HCT116 (cell line): ENCODE data around the gene RHNO1. TPM values are rescaled to one million over a fixed set of nuclear protein-coding genes. Genes with fewer than 3 reads are reported as not detected.

ENCODE experiments used
- ATAC-seq: fragments of 200-7000 bp; cut with Tn5 transposase; 2 replicates; pipeline ENCODE4 v1.9.1; 2020; ENCODE audit warnings: mild to moderate bottlenecking, moderate library complexity
- BruUV-seq: library from RNA; stranded (reverse); fragments of 400-500 nt; replicated peaks from 2 replicates; lab custom pipeline; 2021; lab: Mats Ljungman, UMichigan
- CTCF ChIA-PET: fragments of 300-600 bp; sonication (Branson Sonifier 250); formaldehyde crosslinking; loops from one replicate; lab custom pipeline; 2021; ENCODE audit warnings: antibody characterized with exemption; lab: Charles Lee
- POLR2A ChIA-PET: fragments of 300-600, 350-600 bp; sonication (Branson Sonifier 250); formaldehyde crosslinking; loops from one replicate; lab custom pipeline; 2021; ENCODE audit warnings: antibody characterized with exemption; lab: Charles Lee
- RAD21 ChIA-PET, 2 experiments: fragments of 300-600 bp; sonication (Branson Sonifier 250); formaldehyde crosslinking; loops; one replicate each; lab custom pipeline; 2023; ENCODE audit warnings: low total read pairs in 2 of 2; ENCODE audit not compliant: uncharacterized antibody in 2 of 2, unreplicated experiment in 2 of 2, low non-redundant PET in 1 of 2; lab: Charles Lee
- DNase-seq: peaks from one replicate; pipeline ENCODE4 v3.0.0-alpha.2; 2010; ENCODE audit warnings: low read depth, low spot score
- H2AFZ ChIP-seq: fragments of 200-600 bp; shearing (Covaris generic), sonication (generic); 2 replicates; pipeline ENCODE4 v1.6.1; 2017; ENCODE audit warnings: low read depth, mixed run types, mixed read lengths, antibody characterized with exemption, low read length; ENCODE audit not compliant: poor library complexity, severe bottlenecking
- H3K27ac ChIP-seq: 2 replicates; pipeline ENCODE4 v1.5.1; 2012; ENCODE audit warnings: low read depth, low read length
- H3K27me3 ChIP-seq: fragments of 200-600 bp; sonication (generic); 2 replicates; pipeline ENCODE4 v1.6.1; 2016; ENCODE audit warnings: mixed run types, low read length, mixed read lengths; ENCODE audit not compliant: insufficient read depth
- H3K36me3 ChIP-seq, 2 experiments: fragments of 200-500 bp in 1 of 2; fragments of 200-600 bp in 1 of 2; sonication (Bioruptor generic) in 1 of 2; sonication (generic) in 1 of 2; 2 replicates each; pipeline versions ENCODE4 v1.5.1 to v1.6.1; 2014 to 2016; ENCODE audit warnings: low read length in 2 of 2, inconsistent platforms in 1 of 2, mixed read lengths in 1 of 2, mixed run types in 1 of 2; ENCODE audit not compliant: insufficient read depth in 2 of 2, control insufficient read depth in 1 of 2
- H3K4me1 ChIP-seq, 2 experiments: fragments of 200-600 bp in 1 of 2; sonication (generic) in 1 of 2; 2 replicates each; pipeline versions ENCODE4 v1.5.1 to v1.6.1; 2012 to 2017; ENCODE audit warnings: low read length in 2 of 2, inconsistent platforms in 1 of 2, mild to moderate bottlenecking in 1 of 2, mixed read lengths in 1 of 2, mixed run types in 1 of 2, moderate library complexity in 1 of 2; ENCODE audit not compliant: insufficient read depth in 2 of 2, control insufficient read depth in 1 of 2
- H3K4me2 ChIP-seq: fragments of 200-600 bp; sonication (generic); 2 replicates; pipeline ENCODE4 v1.6.1; 2017; ENCODE audit warnings: mixed run types, low read length, mixed read lengths
- H3K4me3 ChIP-seq, 2 experiments: fragments of 200-600 bp in 1 of 2; sonication (generic) in 1 of 2; replicated peaks in 1 of 2; 2 replicates each; pipeline ENCODE4 v1.5.1; 2011 to 2016; ENCODE audit warnings: low read length in 2 of 2, control low read depth in 1 of 2, low read depth in 1 of 2, mild to moderate bottlenecking in 1 of 2, mixed read lengths in 1 of 2, mixed run types in 1 of 2
- H3K79me2 ChIP-seq: fragments of 200-600 bp; sonication (generic); 2 replicates; pipeline ENCODE4 v1.6.1; 2017; ENCODE audit warnings: mild to moderate bottlenecking, mixed run types, low read length, moderate library complexity, mixed read lengths; ENCODE audit not compliant: insufficient read depth
- H3K9ac ChIP-seq: fragments of 200-600 bp; sonication (generic); 2 replicates; pipeline ENCODE4 v1.6.1; 2016; ENCODE audit warnings: low read length, mixed read lengths
- H3K9me2 ChIP-seq: fragments of 200-600 bp; sonication (generic), shearing (Covaris generic); 2 replicates; pipeline ENCODE4 v1.6.1; 2017; ENCODE audit warnings: mixed run types, mild to moderate bottlenecking, moderate library complexity; ENCODE audit not compliant: insufficient read depth
- H3K9me3 ChIP-seq, 2 experiments: fragments of 200-500 bp in 1 of 2; fragments of 200-600 bp in 1 of 2; sonication (Bioruptor generic) in 1 of 2; sonication (generic) in 1 of 2; 2 replicates each; pipeline ENCODE4 v1.6.1; 2014 to 2017; ENCODE audit warnings: low read length in 2 of 2, mixed read lengths in 2 of 2, inconsistent platforms in 1 of 2, low read depth in 1 of 2, mild to moderate bottlenecking in 1 of 2, mixed run types in 1 of 2, moderate library complexity in 1 of 2; ENCODE audit not compliant: control insufficient read depth in 1 of 2, insufficient read depth in 1 of 2
- H4K20me1 ChIP-seq: fragments of 200-600 bp; sonication (generic), shearing (Covaris generic); 2 replicates; pipeline ENCODE4 v1.6.1; 2017; ENCODE audit warnings: mixed run types, mild to moderate bottlenecking, moderate library complexity; ENCODE audit not compliant: insufficient read depth
- ATF3 ChIP-seq: IDR thresholded peaks from 2 replicates; pipeline ENCODE4 v1.6.1; 2012
- CBX3 ChIP-seq: IDR thresholded peaks from 2 replicates; pipeline ENCODE4 v1.6.1; 2012; ENCODE audit warnings: low read depth
- CEBPB ChIP-seq: IDR thresholded peaks from 2 replicates; pipeline ENCODE4 v1.6.1; 2012; ENCODE audit warnings: low read depth
- EGR1 ChIP-seq: IDR thresholded peaks from 2 replicates; pipeline ENCODE4 v1.6.1; 2012; ENCODE audit warnings: low read depth
- EZH2phosphoT487 ChIP-seq: fragments of 200-600 bp; IDR thresholded peaks from 2 replicates; pipeline ENCODE4 v1.6.1; 2018; ENCODE audit warnings: antibody characterized with exemption, borderline replicate concordance
- FOSL1 ChIP-seq: IDR thresholded peaks from 2 replicates; pipeline ENCODE4 v1.6.1; 2012; ENCODE audit warnings: low read depth
- JUND ChIP-seq: IDR thresholded peaks from 2 replicates; pipeline ENCODE4 v1.6.1; 2012
- POLR2AphosphoS5 ChIP-seq: IDR thresholded peaks from 2 replicates; pipeline ENCODE4 v1.6.1; 2011; ENCODE audit warnings: mild to moderate bottlenecking, low read depth, low read length, moderate library complexity
- RAD21 ChIP-seq: IDR thresholded peaks from 2 replicates; pipeline ENCODE4 v1.6.1; 2012; ENCODE audit warnings: low read depth, mild to moderate bottlenecking
- SIN3A ChIP-seq: IDR thresholded peaks from 2 replicates; pipeline ENCODE4 v1.6.1; 2012; ENCODE audit warnings: low read depth
- TCF7L2 ChIP-seq: IDR thresholded peaks from 2 replicates; pipeline ENCODE4 v1.7.0; 2011; ENCODE audit warnings: borderline replicate concordance, inconsistent platforms; ENCODE audit not compliant: insufficient read depth, insufficient read length; ENCODE audit errors: extremely low read depth
- ZBTB33 ChIP-seq: IDR thresholded peaks from 2 replicates; pipeline ENCODE4 v1.6.1; 2011; ENCODE audit warnings: mild to moderate bottlenecking, low read length, moderate library complexity; ENCODE audit not compliant: insufficient replicate concordance; ENCODE audit errors: extremely low read depth
- ZNF274 ChIP-seq: fragments of 200-500 bp; sonication (Bioruptor generic); IDR thresholded peaks from 2 replicates; pipeline ENCODE4 v1.6.1; 2014; ENCODE audit warnings: mild to moderate bottlenecking, low read depth, low read length, inconsistent platforms
- intact Hi-C: fragments of 100-400 bp; cut with micrococcal nuclease; formaldehyde crosslinking; loops from 2 replicates; pipeline ENCODE4 v1.10.0; 2022
- total RNA-seq: library from RNA; stranded (reverse); gene quantifications from one replicate; pipeline ENCODE4 v1.2.1, GENCODE V29; 2021; ENCODE audit not compliant: unreplicated experiment
- TF ChIP-seq, protein P1 (sequence below): IDR thresholded peaks from 2 replicates; pipeline ENCODE4 v1.6.1; 2012; ENCODE audit warnings: low read depth

Gene RHNO1
- total RNA-seq, 1 experiment from 2014 or later: 29.7 TPM

GRCh38 chr12:2855546-2855945 lies 21.5 kb upstream of the RHNO1 start:
- intact Hi-C loops: no loop called here
- Histone ChIP-seq H3K27me3 (no peaks in the 10 kb centered on the region), H3K9me2 (no peaks in the 10 kb centered on the region), H3K4me3 (no peak overlapping the region), H4K20me1 (no peaks in the 10 kb centered on the region), H3K79me2 (no peaks in the 10 kb centered on the region), H3K36me3 (peaks cover 19 to 21% of the 10 kb centered on the region in 2 experiments; a peak in 3 of 4 replicates), H3K4me2 (no peak overlapping the region), H3K9ac (no peak overlapping the region), H3K9me3 (no peaks in the 10 kb centered on the region), H3K27ac (no peak overlapping the region), H2AFZ (no peak overlapping the region), H3K4me1 (peaks cover 0 to 3% of the 10 kb centered on the region in 2 experiments; a peak in 2 of 4 replicates)
- TF ChIP-seq POLR2AphosphoS5 (no peak), ATF3 (no peak), TCF7L2 (no peak)
- CTCF ChIA-PET: interaction anchor here (0.6 kb wide), 1 partner anchor 263 kb away, joined by 3 read pairs; no protein-coding TSS in a partner anchor
- POLR2A ChIA-PET: no interaction called here
- no peak for DNase-seq
- BruUV-seq: no TSS peak
- ATAC-seq: no peak
- RAD21 ChIA-PET: no interaction called here

GRCh38 chr12:2856051-2856450 lies 21.0 kb upstream of the RHNO1 start:
- POLR2A ChIA-PET: no interaction called here
- Histone ChIP-seq H3K9me3 (no peaks in the 10 kb centered on the region), H3K79me2 (no peaks in the 10 kb centered on the region), H4K20me1 (no peaks in the 10 kb centered on the region), H3K27ac (no peak overlapping the region), H3K9me2 (no peaks in the 10 kb centered on the region), H3K4me3 (no peak overlapping the region), H2AFZ (no peak overlapping the region), H3K4me2 (no peak overlapping the region), H3K27me3 (no peaks in the 10 kb centered on the region), H3K4me1 (peaks cover 0 to 3% of the 10 kb centered on the region in 2 experiments; a peak in 2 of 4 replicates), H3K9ac (no peak overlapping the region), H3K36me3 (peaks cover 20 to 21% of the 10 kb centered on the region in 2 experiments; a peak in 3 of 4 replicates)
- ATAC-seq (no peak), DNase-seq (no peak)
- CTCF ChIA-PET: interaction anchor here (0.6 kb wide), 1 partner anchor 262 kb away, joined by 3 read pairs; no protein-coding TSS in a partner anchor
- RAD21 ChIA-PET: interaction anchor here in 1 of 2 experiments (0.6 kb wide), 1 partner anchor 13 kb away, joined by 3 read pairs; no protein-coding TSS in a partner anchor
- BruUV-seq: no TSS peak
- intact Hi-C loops: no loop called here
- TF ChIP-seq EGR1 (no peak), TCF7L2 (no peak), RAD21 (no peak), ATF3 (no peak), EZH2phosphoT487 (no peak), SIN3A (no peak), JUND (no peak), ZNF274 (no peak), CBX3 (no peak), ZBTB33 (no peak), CEBPB (no peak), FOSL1 (no peak)
- TF ChIP-seq, protein P1, sequence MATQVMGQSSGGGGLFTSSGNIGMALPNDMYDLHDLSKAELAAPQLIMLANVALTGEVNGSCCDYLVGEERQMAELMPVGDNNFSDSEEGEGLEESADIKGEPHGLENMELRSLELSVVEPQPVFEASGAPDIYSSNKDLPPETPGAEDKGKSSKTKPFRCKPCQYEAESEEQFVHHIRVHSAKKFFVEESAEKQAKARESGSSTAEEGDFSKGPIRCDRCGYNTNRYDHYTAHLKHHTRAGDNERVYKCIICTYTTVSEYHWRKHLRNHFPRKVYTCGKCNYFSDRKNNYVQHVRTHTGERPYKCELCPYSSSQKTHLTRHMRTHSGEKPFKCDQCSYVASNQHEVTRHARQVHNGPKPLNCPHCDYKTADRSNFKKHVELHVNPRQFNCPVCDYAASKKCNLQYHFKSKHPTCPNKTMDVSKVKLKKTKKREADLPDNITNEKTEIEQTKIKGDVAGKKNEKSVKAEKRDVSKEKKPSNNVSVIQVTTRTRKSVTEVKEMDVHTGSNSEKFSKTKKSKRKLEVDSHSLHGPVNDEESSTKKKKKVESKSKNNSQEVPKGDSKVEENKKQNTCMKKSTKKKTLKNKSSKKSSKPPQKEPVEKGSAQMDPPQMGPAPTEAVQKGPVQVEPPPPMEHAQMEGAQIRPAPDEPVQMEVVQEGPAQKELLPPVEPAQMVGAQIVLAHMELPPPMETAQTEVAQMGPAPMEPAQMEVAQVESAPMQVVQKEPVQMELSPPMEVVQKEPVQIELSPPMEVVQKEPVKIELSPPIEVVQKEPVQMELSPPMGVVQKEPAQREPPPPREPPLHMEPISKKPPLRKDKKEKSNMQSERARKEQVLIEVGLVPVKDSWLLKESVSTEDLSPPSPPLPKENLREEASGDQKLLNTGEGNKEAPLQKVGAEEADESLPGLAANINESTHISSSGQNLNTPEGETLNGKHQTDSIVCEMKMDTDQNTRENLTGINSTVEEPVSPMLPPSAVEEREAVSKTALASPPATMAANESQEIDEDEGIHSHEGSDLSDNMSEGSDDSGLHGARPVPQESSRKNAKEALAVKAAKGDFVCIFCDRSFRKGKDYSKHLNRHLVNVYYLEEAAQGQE: no peak
